Gastroesophageal sphincter (tissue), 4 donors: Measurements from ENCODE around the gene CWF19L1. TPM values are rescaled to one million over a fixed set of nuclear protein-coding genes. Genes with fewer than 3 reads are reported as not detected.
A peak's percentile ranks its signal among the peaks of the same experiment; 100 is the strongest.

Experiments
- ATAC-seq: fragments of 150-250 bp; one replicate; pipeline ENCODE4 v1.9.1; 2016; ENCODE audit warnings: mild to moderate bottlenecking, moderate library complexity
- H3K27ac ChIP-seq, 4 donors: fragments of 200-600 bp; sonication (generic) in 3 of 4; 1 replicate in 3 of 4; 2 replicates in 1 of 4; pipeline ENCODE4 v1.5.1; 2016 to 2019
- H3K27me3 ChIP-seq: fragments of 200-600 bp; sonication (generic); one replicate; pipeline ENCODE4 v1.5.1; 2019
- H3K36me3 ChIP-seq, 2 donors: fragments of 200-600 bp; sonication (generic); one replicate each; pipeline ENCODE4 v1.5.1; 2019; ENCODE audit warnings: control low read depth in 1 of 2
- H3K4me1 ChIP-seq, 3 donors: fragments of 200-600 bp; sonication (generic); 1 replicate in 2 of 3; 2 replicates in 1 of 3; pipeline ENCODE4 v1.5.1; 2016 to 2019; ENCODE audit warnings: control low read depth in 2 of 3
- H3K4me3 ChIP-seq, 2 donors: fragments of 200-600 bp; sonication (generic); one replicate each; pipeline ENCODE4 v1.5.1; 2019; ENCODE audit warnings: mild to moderate bottlenecking in 1 of 2, moderate library complexity in 1 of 2
- H3K9me3 ChIP-seq, 3 donors: fragments of 200-600 bp; sonication (generic); one replicate each; pipeline ENCODE4 v1.5.1; 2017 to 2019; ENCODE audit warnings: control low read depth in 2 of 3
- CTCF ChIP-seq, 4 experiments: fragments of 200-600 bp in 2 of 4; fragments of 450-650 bp in 2 of 4; sonication (generic) in 1 of 4; IDR thresholded peaks; one replicate each; pipeline ENCODE4 v1.5.1; 2017 to 2019; ENCODE audit warnings: antibody characterized with exemption in 4 of 4, mild to moderate bottlenecking in 2 of 4, moderate library complexity in 2 of 4
- EP300 ChIP-seq: sonication (generic); formaldehyde crosslinking; IDR thresholded peaks from one replicate; pipeline ENCODE4 v1.6.1; 2017; ENCODE audit warnings: antibody characterized with exemption, mild to moderate bottlenecking
- POLR2A ChIP-seq, 2 donors: fragments of 450-650 bp; IDR thresholded peaks; one replicate each; pipeline ENCODE4 v1.6.1; 2017; ENCODE audit warnings: antibody characterized with exemption in 2 of 2, mild to moderate bottlenecking in 2 of 2, moderate library complexity in 1 of 2
- POLR2AphosphoS5 ChIP-seq: sonication (generic); formaldehyde crosslinking; IDR thresholded peaks from one replicate; pipeline ENCODE4 v1.6.1; 2017; ENCODE audit warnings: antibody characterized with exemption
- WGBS, 2 donors: methylation state at CpG; one replicate each; pipeline ENCODE4 v1.1.5; 2018; ENCODE audit warnings: low coverage in 1 of 2; 5-methylcytosine and 5-hydroxymethylcytosine counted together
- total RNA-seq, 4 donors: library from RNA; depleted of rRNA; stranded (reverse); fragments of >200 nt; gene quantifications; one replicate each; pipeline ENCODE4 v1.1.0, GENCODE V29; 2016

The CWF19L1 gene
- 10 to 100 TPM in 3 of 4 donors, 1 to 10 TPM in 1; 9.3 to 20.7 (median 15.8) TPM for total RNA-seq

DNA sequence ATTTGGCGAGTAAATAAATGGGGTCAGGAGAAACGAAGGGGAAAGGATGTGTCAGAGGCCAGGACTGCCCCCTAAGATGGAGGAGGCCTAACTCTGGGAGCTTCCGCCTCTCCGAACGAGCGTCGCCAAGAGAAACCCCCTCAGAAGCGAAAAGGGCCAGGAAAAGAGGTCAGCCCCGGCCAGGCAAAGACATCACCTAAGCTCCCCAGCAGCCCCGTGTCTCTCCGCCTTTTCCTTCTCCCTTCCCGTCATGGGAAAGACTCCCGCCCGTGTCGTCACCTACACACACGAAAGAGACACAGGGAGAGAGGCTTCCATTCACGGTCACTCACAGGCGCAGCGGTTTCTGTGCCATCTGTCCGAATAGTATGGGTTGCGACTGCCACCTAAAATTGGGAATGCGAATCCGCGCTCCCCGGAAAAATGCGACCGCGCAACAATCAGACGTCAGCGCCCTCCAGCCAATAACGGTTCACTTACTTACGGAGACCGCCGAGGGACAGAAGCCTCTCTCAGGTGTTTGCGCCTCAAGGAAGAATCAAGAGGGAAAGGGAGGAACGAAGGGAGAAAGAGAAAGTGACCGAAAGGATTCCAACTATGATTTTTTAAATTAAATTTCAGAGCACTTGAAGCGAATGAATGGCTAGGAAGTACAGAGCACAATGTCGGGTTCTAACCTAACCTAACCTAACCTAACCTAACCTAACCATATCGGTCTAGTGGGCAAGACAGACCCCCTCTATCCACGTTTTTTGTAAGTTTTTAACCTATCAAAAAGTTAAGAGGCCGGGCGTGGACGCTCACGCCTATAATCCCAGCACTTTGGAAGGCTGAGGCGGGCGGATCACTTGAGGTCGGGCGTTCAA is at the start of gene CWF19L1:
CWF19L1 (minus strand) TSS at position 400 of the 866 bp plus-strand sequence; CDS start at position 355, 45 bp downstream.
- peak; percentile 42 to 58 for TF ChIP-seq POLR2A (IDR thresholded peaks at IDR 0.05)
- no peak for TF ChIP-seq EP300
- peak; percentile 93 for TF ChIP-seq POLR2AphosphoS5
- ATAC-seq = peak; percentile 93
- no peaks in the 10 kb centered on the region for H3K9me3 ChIP-seq
- H3K36me3 ChIP-seq = no peaks in the 10 kb centered on the region
- peak within 1 kb of the TSS; percentile 94 to 99 for H3K4me3 ChIP-seq
- H3K27me3 ChIP-seq = no peaks in the 10 kb centered on the region
- peaks cover 0 to 27% (median 11%) of the 10 kb centered on the region in 3 donors for H3K4me1 ChIP-seq
- H3K27ac ChIP-seq = peak within 1 kb of the TSS; percentile 80 to 87 (median 84)
- WGBS, 2 donors = 2 to 4% methylated on average over 7 to 44 of the region's 49 CpGs

- TF ChIP-seq CTCF (IDR thresholded peaks at IDR 0.05) (no peak), EP300 (no peak), POLR2A (IDR thresholded peaks at IDR 0.05) (no peak), POLR2AphosphoS5 (no peak)
- H3K27me3 ChIP-seq = peaks cover 89% of the 10 kb centered on the region
- H3K9me3 ChIP-seq = no peaks in the 10 kb centered on the region
- 59 to 68% methylated on average over 3 to 4 of the region's 4 CpGs for WGBS, 2 donors
- H3K4me1 ChIP-seq = no peaks in the 10 kb centered on the region
- H3K27ac ChIP-seq = no peak overlapping the region
- no peaks in the 10 kb centered on the region for H3K36me3 ChIP-seq
- H3K4me3 ChIP-seq = no peak overlapping the region
- no peak for ATAC-seq
Observed at GRCh38 chr10:100315615-100316014, 48.2 kb upstream of the CWF19L1 start.

DNA sequence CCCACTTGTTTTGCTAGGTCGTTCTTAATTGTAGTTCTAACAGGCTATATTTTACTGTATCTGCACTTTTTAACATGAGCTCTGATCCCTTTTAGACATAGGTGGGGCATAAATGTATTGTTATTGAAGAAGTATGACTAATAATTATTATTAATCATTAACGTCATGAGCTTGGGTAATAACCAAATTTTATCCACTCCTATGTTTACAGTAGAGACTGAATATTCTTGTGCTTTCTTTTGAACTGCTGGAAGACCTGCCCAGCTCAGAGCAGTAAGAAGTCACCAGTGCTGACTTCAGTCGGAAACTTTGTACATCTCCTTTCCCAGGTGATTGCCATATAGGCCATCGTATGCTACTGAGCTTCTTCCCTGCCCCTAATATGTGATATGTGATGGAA is 43.9 kb upstream of the CWF19L1 start:
- Histone ChIP-seq H3K4me3 (no peak overlapping the region), H3K27me3 (peaks cover 70% of the 10 kb centered on the region), H3K9me3 (no peaks in the 10 kb centered on the region), H3K27ac (no peak overlapping the region), H3K4me1 (no peaks in the 10 kb centered on the region), H3K36me3 (no peaks in the 10 kb centered on the region)
- WGBS, 2 donors = 53 to 72% methylated on average over 4 of the region's 4 CpGs
- TF ChIP-seq EP300 (no peak), POLR2A (IDR thresholded peaks at IDR 0.05) (no peak), CTCF (IDR thresholded peaks at IDR 0.05) (no peak), POLR2AphosphoS5 (no peak)
- ATAC-seq = no peak

DNA sequence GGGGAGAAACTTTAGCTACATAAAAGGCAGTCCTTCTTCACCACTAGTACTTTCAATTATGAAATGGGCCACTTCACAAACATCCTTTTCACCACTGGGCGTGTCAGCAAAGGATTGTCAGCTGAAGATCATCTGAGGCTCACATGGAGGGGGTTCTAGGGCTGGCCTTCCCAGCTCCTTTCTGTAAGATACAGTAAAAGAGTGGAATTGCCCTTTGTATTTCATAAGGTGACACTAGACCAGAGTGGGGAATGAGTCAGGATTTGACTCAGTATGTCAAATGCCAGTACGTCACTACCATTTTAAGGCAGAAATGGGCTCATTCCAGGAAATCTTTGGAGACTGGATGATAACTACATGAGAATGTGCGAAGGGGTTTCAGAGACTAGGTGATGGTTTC is 40.2 kb upstream of the CWF19L1 start:
- ATAC-seq = no peak
- 77 to 83% methylated on average over 2 to 3 of the region's 3 CpGs for WGBS, 2 donors
- H3K27ac ChIP-seq = no peak overlapping the region
- H3K36me3 ChIP-seq = no peaks in the 10 kb centered on the region
- H3K4me1 ChIP-seq = no peaks in the 10 kb centered on the region
- TF ChIP-seq POLR2A (IDR thresholded peaks at IDR 0.05) (no peak), EP300 (no peak), CTCF (IDR thresholded peaks at IDR 0.05) (no peak), POLR2AphosphoS5 (no peak)
- no peak overlapping the region for H3K4me3 ChIP-seq
- no peaks in the 10 kb centered on the region for H3K9me3 ChIP-seq
- peaks cover 69% of the 10 kb centered on the region for H3K27me3 ChIP-seq

DNA sequence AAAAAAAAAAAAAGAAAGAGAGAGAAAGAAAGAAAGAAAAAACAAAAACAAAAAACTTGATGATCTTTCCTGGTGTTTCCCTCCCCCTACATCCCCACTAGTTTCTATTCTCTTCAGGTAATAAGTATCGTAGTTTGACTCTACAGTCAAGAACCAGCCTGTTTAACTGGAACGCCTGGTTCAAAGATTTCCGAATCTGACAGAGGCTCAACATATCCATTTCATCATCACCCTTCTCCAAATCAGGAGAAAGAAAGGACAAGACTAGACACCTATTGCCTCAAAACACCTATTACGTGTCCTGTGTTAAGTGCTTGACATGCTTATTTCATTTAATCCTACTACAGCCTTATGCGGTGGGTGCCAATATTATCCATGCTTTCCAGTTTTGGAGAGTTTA is 39.4 kb upstream of the CWF19L1 start:
- no peak for ATAC-seq
- Histone ChIP-seq H3K4me1 (no peaks in the 10 kb centered on the region), H3K4me3 (no peak overlapping the region), H3K27ac (no peak overlapping the region), H3K9me3 (no peaks in the 10 kb centered on the region), H3K36me3 (no peaks in the 10 kb centered on the region), H3K27me3 (peaks cover 69% of the 10 kb centered on the region)
- whole genome bisulfite sequencing, 2 donors = 89 to 91% methylated on average over 5 of the region's 5 CpGs
- TF ChIP-seq POLR2AphosphoS5 = no peak
- no peak for TF ChIP-seq POLR2A (IDR thresholded peaks at IDR 0.05)
- no peak for TF ChIP-seq EP300
- TF ChIP-seq CTCF (IDR thresholded peaks at IDR 0.05) = no peak
